Effector memory CD4-positive, alpha-beta T cell (primary cell): ENCODE data around the gene ING4.

Source experiments
- DNase-seq, 3 donors: peaks; one replicate each; pipeline ENCODE4 v3.0.0-alpha.2; 2020
- H3K27ac ChIP-seq: 2 replicates; pipeline ENCODE4 v1.7.0; 2013; ENCODE audit warnings: mild to moderate bottlenecking, low read length, moderate library complexity; ENCODE audit not compliant: insufficient read depth, poor library complexity, severe bottlenecking
- H3K27me3 ChIP-seq: replicated peaks from 2 replicates; pipeline ENCODE4 v1.7.0; 2013; ENCODE audit warnings: mild to moderate bottlenecking, low read length; ENCODE audit not compliant: insufficient read depth, control insufficient read depth, poor library complexity, severe bottlenecking
- H3K36me3 ChIP-seq: 2 replicates; pipeline ENCODE4 v1.7.0; 2013; ENCODE audit warnings: mild to moderate bottlenecking, low read length, moderate library complexity; ENCODE audit not compliant: control insufficient read depth, insufficient read depth
- H3K4me1 ChIP-seq: 2 replicates; pipeline ENCODE4 v1.7.0; 2013; ENCODE audit warnings: low read length, mild to moderate bottlenecking; ENCODE audit not compliant: control insufficient read depth, insufficient read depth, poor library complexity, severe bottlenecking
- H3K4me3 ChIP-seq: 2 replicates; pipeline ENCODE4 v1.7.0; 2013; ENCODE audit warnings: low read length, low read depth, mild to moderate bottlenecking; ENCODE audit not compliant: insufficient read depth, poor library complexity, severe bottlenecking
- H3K9me3 ChIP-seq: 2 replicates; pipeline ENCODE4 v1.7.0; 2013; ENCODE audit warnings: mild to moderate bottlenecking, low read length, moderate library complexity; ENCODE audit not compliant: control insufficient read depth

Gene ING4

GRCh38 chr12:6650832-6651231 lies 12.1 kb downstream of the ING4 start:
- DNase-seq: no peak
- Histone ChIP-seq H3K9me3 (no peaks in the 10 kb centered on the region), H3K27ac (no peak overlapping the region), H3K4me1 (no peaks in the 10 kb centered on the region), H3K4me3 (no peak overlapping the region), H3K27me3 (no peaks in the 10 kb centered on the region), H3K36me3 (peaks cover 38% of the 10 kb centered on the region)

GRCh38 chr12:6647083-6647604 lies 15.8 kb downstream of the ING4 start, which contains the start of gene ACRBP:
Gene ACRBP, minus strand, starts transcription at chr12:6647432. Its CDS starts 66 bp downstream, at chr12:6647366.
- no peaks in the 10 kb centered on the region for H3K9me3 ChIP-seq
- no peaks in the 10 kb centered on the region for H3K27me3 ChIP-seq
- no peak within 1 kb of the TSS for H3K27ac ChIP-seq
- no peaks in the 10 kb centered on the region for H3K4me1 ChIP-seq
- H3K36me3 ChIP-seq: peaks cover 20% of the 10 kb centered on the region
- peak within 1 kb of the TSS; percentile 4 for H3K4me3 ChIP-seq
- no peak for DNase-seq

- H3K4me1 ChIP-seq: no peaks in the 10 kb centered on the region
- no peak overlapping the region for H3K27ac ChIP-seq
- H3K36me3 ChIP-seq: peaks cover 15% of the 10 kb centered on the region
- peak overlapping the region; percentile 4 for H3K4me3 ChIP-seq
- no peaks in the 10 kb centered on the region for H3K9me3 ChIP-seq
- no peak for DNase-seq
- H3K27me3 ChIP-seq: no peaks in the 10 kb centered on the region
Observed at GRCh38 chr12:6646276-6647082, 16.4 kb downstream of the ING4 start.

- H3K4me3 ChIP-seq: no peak overlapping the region
- DNase-seq: no peak
Observed at GRCh38 chr12:6644903-6645302, 18.0 kb downstream of the ING4 start.

GRCh38 chr12:6644257-6644596 lies 18.7 kb downstream of the ING4 start:
- Histone ChIP-seq H3K27ac (no peak overlapping the region), H3K36me3 (no peaks in the 10 kb centered on the region), H3K27me3 (no peaks in the 10 kb centered on the region), H3K4me1 (no peaks in the 10 kb centered on the region), H3K4me3 (no peak overlapping the region), H3K9me3 (no peaks in the 10 kb centered on the region)
- DNase-seq: no peak

More at GRCh38 chr12:6644903-6645302, 18.0 kb downstream of the ING4 start:
- H3K36me3 ChIP-seq: peaks cover under 1% of the 10 kb centered on the region
- no peaks in the 10 kb centered on the region for H3K4me1 ChIP-seq
- H3K27ac ChIP-seq: no peak overlapping the region
- no peaks in the 10 kb centered on the region for H3K9me3 ChIP-seq
- H3K27me3 ChIP-seq: no peaks in the 10 kb centered on the region

- Histone ChIP-seq H3K27ac (no peak overlapping the region), H3K4me3 (no peak overlapping the region), H3K9me3 (no peaks in the 10 kb centered on the region), H3K27me3 (no peaks in the 10 kb centered on the region), H3K36me3 (no peaks in the 10 kb centered on the region), H3K4me1 (no peaks in the 10 kb centered on the region)
- DNase-seq: no peak
Observed at GRCh38 chr12:6643569-6644256, 19.2 kb downstream of the ING4 start.

- no peaks in the 10 kb centered on the region for H3K36me3 ChIP-seq
- H3K27ac ChIP-seq: no peak overlapping the region
- no peak for DNase-seq
- H3K27me3 ChIP-seq: no peaks in the 10 kb centered on the region
- H3K4me3 ChIP-seq: no peak overlapping the region
- no peaks in the 10 kb centered on the region for H3K9me3 ChIP-seq
- peaks cover 3% of the 10 kb centered on the region for H3K4me1 ChIP-seq
Observed at GRCh38 chr12:6641131-6641530, 21.8 kb downstream of the ING4 start.

GRCh38 chr12:6640497-6640896 lies 22.4 kb downstream of the ING4 start:
- H3K4me1 ChIP-seq: peaks cover 9% of the 10 kb centered on the region
- H3K4me3 ChIP-seq: no peak overlapping the region

GRCh38 chr12:6639151-6639801 lies 23.6 kb downstream of the ING4 start:
- Histone ChIP-seq H3K27me3 (no peaks in the 10 kb centered on the region), H3K36me3 (no peaks in the 10 kb centered on the region), H3K9me3 (no peaks in the 10 kb centered on the region), H3K4me1 (peaks cover 9% of the 10 kb centered on the region), H3K4me3 (no peak overlapping the region), H3K27ac (no peak overlapping the region)
- DNase-seq: no peak

More at GRCh38 chr12:6640497-6640896, 22.4 kb downstream of the ING4 start:
- Histone ChIP-seq H3K36me3 (no peaks in the 10 kb centered on the region), H3K27me3 (no peaks in the 10 kb centered on the region), H3K27ac (no peak overlapping the region), H3K9me3 (no peaks in the 10 kb centered on the region)
- no peak for DNase-seq
